ENCODE results near the gene TNFSF10.
"Not testable (repeated sequence)": the region's sequence is repeated elsewhere in the genome, so short reads cannot be mapped to it uniquely, and the experiment has no call there.

Gene TNFSF10

DNA sequence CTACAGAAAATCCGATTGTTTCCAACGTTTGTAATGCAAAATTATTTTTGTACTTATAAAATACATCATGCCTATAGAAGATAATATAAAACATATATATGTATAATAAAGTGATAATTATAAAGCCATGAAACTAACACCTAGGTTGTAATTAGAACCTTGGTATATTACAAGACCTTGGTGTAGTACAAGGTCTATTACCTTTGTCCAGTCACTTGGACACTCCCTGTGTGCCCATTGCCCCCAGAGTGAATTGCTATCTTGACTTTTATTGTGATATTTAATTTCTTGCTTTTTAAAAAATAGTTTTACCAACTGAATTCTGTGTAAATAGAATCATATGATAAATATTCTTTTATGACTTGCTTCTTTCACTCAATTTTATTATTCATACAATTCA lies 20.7 kb upstream of the TNFSF10 start:
- no peak for DNase-seq

DNA sequence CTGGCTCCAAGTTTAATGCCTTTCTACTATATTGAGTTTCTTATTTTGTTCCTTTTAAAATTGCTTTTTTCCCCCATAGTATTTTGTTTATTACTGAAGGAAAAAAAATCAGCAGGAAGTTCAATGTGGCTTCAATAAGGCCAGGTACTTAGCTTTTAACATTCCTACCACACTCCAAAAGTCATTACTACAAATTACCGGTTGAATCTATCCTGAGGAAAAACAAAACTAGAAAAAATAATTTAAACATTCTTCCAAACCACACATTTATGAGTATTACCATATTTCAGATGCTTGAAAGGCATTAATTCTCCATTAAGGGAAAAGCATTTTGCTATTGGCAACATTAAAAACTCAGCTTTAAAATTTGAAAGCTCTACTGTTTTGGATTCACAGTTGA lies 20.2 kb upstream of the TNFSF10 start:
- DNase-seq: no peak

DNA sequence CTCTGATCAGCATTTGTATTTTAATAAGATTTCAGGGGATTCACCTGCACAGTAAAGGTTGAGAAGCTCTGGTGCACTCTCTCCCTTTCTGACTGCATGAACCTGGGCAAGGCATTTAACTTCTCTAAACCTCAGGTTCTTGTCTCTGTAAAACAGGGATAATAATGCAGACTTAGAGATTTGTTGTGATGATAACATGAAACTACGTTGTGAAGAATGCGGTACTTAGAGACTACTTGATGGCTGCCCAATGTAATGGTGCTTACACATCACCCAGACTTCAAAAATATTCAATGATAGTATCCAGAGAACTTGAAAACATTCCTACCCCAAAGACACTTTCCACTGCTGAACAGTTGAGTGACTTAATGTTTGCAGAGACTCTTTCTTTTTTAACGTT lies 19.8 kb upstream of the TNFSF10 start:
- no peak for DNase-seq

DNA sequence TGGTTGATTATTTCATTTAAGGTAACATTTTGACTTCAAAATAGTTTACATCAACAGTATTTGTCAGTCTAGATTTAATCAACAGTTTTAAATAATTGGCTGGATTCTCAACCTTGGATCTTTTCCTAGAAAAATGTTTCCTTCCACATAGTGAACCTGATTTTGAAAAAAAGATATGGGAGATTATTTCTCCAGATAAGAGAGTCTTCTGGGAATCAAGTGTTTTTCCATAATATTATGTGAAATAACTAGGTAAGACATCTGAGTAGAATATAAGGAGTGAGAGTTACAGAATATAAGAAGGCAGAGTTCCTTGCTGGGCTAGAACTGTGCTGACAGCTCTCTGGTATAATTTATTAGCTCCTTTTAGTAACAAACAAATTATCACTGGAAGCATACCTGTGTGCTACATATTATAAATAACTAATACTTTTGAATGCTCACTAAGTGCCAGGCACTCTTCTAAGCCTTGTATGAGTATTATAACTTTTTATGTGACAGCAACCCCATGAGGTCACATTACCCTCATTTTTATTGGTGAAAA lies 18.8 kb upstream of the TNFSF10 start:
- DNase-seq: no peak

DNA sequence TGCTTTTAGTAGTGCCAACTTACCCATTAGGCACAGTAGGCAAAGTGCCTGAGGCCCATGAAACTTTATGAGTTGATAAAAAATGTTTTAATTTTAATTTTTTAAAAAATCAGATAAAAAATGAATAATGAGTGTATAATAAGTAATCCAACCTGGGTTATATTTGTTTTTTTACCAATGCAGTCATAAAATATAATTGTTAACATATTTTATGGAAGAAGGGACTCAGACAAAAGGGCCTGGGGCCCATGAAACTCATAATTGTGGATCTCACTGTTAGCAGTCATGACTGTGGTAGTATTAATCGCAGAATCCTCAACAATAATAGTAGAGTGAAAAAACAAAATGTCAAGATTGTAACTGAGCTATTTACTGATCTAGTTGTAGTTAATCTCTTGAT lies 16.8 kb upstream of the TNFSF10 start:
- DNase-seq: no peak

DNA sequence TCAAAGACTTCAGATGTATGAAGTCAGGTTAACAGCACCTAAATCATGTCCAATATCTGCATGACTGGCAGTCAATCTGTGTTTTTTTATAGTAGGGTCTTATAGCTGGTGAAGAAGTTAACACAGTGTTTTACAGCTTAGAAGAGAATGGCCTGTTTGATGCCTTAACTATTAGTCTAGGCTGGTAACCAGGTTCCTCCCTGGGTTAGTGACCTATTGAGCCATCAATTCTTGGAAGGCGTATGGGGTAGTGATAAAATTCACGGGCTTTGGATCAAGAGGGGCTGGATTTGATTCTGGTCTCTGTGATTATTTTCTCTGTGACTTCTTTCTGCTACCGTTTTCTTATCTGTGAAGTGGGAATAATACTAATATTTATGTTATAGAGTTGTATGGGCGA lies 16.0 kb upstream of the TNFSF10 start:
- no peak for DNase-seq

DNA sequence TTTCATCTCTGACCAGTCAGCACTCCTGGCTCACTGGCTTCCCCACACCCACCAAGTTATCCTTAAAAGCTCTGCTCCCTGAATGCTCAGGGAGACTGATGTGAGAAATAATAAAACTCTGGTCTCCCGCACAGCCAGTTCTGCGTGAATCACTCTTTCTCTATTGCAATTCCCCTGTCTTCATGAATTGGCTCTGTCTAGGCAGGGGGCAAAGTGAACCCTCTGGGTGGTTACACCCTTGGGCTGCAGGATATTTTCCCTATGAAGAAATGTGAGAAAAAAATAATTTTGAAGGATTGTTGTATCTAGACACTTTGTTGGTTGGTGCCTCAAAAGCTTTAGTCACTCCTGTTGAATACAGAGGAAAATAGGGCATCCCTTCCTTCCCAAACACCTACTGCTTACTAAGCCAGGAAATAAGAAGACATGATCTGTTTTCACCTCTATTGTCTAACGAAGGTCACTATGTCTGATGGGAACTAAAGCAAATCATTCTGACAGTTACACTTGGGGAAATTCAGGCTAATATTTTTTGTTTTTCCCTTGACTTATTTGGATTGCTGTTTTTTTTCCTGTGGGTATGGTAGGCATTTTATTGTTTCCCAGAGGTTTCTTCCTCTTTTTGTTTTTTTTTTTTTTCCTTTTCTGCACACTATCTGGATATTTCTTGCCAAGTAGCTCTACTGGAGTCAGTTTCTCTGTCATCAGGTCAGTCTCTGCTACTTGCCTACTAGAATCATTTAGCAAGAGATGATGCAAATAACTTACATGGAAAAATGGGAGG lies 15.3 kb upstream of the TNFSF10 start:
- no peak for DNase-seq

DNA sequence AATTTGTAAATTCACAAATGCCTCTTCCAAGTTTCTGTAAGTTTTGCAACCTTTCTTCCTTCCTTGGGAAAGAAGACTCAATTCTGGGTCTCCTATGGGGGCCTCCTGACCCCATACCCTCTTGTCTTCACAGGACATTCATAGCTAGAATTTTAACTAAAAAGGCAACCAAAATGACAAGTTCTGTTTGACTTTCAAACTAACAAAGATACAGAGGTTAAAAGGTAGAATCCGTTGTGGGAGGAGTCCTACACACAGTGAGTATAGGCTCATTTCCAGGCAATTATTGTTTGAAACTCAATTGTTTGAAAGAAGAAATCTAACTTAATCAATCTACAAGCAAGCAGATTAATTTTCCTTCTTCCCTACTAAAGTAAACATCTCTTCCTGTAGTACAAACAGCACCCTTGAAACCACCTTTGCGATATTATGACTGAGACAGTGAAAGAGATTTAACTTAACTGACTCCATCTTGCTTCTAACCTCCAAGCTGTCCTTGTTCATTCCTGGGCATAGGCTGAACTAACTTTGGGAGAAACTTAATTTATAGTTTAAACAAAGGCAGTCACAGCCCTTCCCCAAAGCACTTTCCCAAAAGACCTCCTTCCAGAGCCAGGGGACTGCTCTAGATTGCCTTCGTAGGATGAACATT lies 14.4 kb upstream of the TNFSF10 start:
- no peak for DNase-seq

DNA sequence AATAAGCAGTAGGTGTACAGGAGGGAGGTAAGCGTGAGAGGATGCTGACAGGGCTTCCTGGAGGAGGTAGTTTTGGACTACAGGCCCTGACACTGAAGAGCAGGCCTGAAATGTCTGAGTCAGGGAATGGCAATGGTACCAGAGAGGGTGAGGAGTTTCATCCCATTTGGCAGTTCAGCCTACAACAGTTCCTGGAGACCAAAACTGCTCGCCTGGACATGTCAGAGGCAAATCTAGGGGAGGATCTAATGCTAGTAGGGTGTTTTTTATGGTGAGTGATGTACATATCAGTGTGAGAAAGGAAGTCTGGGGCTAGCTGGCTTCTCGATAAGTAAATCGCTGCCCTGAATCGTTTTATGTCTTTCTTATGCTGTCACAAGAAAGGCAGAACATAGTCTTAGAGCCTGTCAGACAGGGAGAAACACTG lies 13.8 kb upstream of the TNFSF10 start:
- DNase-seq: no peak

DNA sequence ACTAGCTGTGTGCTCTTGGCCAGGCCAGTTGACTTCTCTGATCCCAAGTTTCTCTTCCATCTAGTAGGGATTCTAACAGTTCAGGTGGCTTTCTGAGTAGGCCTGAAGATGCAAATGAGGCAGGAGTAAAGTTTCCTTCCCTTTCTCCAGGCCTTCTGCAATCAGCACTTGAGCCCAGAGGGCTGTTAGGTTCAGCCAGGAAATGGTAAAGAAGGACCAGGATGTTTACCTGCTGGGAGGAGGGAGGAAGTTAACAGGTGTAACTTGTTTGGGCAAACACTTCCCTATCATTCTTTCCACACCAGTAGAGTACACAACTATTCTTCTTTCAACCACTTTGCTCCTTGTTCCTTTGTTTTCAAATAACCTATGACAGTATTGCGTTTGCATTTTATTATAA lies 13.3 kb upstream of the TNFSF10 start:
- DNase-seq: no peak

DNA sequence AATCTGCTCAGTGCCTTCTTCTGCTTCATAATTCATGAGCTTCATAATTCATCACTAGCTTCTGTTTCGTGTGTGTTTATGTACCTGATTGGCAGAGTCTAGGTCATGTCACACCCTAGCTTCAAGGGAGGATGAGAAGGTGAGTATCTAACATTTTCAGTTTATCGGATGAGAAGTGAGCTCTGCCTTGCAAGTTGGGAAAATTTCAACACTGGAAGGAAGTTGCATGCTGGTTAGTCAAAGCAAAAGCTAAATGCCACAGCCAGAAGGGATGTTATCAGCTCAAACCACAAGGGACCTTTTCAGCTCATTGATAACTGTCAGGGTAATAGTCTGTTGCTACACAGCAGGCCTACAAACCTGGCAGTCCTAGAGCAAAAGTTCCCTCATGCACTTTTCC lies 7.3 kb upstream of the TNFSF10 start:
- no peak for DNase-seq

DNA sequence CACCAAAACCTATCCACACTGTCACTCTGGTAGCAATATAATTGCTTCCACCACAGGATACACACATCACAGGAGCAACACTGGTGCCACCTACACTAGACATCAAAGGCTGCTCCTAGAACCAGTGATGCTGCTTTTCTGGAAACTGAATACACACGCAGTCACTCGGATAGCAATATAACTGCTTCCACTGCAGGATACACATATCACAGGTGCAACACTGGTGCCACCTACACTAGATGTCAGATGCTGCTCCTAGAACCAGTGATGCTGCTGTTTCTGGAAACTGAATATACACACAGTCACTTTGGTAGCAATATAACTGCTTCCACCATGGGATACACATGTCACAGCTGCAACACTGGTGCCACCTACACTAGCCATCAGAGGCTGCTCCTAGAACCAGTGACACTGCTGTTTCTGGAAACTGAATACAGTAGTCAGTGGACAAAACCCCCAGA lies 6.9 kb upstream of the TNFSF10 start:
- no peak for DNase-seq

DNA sequence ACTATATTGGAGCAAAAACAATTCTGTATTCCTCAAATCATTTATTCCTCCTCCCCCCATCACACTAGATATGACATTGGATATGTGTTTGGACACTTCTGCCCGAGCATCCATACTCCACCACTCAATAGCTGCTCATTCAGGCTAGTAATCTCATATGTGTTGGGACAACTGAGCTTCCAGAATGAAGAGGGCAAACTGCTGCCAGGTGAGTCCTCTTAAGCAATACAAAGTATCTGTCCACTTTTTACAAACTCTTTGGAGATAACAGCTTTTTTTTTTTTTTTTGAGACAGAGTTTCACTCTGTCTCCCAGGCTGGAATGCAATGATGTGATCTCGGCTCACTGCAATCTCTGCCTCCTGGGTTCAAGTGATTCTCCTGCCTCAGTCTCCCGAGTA lies 5.4 kb upstream of the TNFSF10 start:
- no peak for DNase-seq

DNA sequence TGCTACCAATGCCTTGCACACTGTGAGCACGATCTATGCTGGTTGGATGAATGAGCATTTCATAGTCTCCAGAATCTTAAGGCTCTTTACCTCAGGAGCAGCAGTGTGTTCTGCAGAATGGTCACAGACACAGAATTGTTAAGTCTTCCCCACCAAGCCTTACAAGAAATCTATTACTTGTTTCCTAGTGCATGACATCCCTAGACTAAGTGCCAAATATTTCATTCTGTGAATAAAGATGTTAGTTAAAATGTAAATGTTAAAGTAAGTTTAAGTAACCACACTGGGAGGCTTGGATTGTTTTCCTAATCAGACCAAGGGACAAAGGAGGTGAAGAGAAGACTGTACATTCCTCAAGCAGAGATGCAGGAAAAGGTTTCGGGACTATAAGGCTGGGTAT lies 4.1 kb upstream of the TNFSF10 start:
- DNase-seq: no peak

DNA sequence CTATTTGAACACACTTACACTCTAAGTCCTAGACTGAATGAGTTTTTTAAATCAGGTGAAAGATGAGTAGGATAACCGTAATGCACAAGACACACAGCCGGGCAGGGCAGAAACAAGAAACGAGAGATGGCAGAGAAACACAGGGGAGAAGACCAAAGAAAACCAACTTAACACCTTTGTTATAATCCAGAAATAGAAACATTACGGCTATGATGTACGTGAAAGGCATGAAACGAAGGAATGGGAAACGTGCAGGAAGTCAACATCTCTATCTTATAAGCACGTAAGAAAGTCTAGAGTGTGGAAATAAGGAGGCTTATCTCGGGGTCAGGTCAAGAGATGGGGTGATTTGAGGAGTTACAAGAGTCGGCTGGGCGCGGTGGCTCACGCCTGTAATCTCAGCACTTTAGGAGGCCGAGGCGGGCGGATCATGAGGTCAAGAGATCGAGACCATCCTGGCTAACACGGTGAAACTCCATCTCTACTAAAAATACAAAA lies 1.9 kb upstream of the TNFSF10 start:
- DNase-seq: no peak

DNA sequence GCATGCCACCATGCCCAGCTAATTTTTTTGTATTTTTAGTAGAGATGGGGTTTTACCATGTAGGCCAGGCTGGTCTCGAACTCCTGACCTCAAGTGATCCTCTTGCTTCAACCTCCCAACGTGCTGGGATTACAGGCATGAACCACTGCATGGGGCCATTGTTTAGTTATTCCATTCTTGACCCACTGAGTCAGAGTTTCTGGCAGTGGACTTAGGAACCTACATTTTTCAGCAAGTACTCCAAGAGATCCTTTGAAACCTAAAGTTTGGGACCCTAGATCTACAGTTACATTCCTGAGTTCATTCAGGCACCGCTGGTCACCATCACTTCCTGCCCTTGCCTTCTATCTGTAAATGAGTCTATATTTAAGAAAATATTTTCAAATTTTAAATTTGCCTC lies 1.4 kb upstream of the TNFSF10 start:
- DNase-seq: no peak

DNA sequence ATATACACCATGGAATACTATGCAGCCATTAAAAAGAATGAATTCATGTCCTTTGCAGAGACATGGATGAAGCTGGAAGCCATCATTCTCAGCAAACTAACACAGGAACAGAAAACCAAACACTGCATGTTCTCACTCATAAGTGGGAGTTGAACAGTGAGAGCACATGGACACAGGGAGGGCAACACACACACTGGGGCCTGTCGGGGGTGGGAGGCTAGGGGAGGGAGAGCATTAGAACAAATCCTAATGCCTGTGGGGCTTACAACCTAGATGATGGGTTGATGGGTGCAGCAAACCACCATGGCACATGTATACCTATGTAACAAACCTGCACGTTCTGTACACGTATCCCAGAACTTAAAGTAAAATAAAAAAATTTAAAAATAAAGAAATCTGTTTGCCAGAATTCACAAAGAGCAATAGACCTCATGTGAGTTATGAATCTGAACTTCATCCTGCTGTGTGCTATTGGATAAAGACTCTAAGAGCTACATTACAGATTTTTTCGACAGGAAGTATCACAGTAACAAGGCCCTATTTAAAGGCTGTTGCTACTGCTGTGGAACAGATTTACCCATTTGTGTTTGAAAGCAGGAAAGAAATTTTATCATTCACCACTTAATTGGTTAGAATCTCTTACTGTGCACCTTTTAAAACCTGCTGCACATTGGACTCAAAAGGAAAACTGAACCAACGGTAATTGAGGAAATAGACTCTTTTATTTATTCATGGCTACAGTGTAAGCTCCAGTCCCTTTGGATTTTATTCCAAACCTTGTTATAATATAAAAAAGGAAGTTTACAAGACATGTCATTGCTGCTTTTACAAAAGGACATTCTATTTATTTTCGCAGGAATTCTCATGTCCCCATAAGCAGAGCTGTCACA lies 1.1 kb downstream of the TNFSF10 start:
- DNase-seq: not testable (repeated sequence)

DNA sequence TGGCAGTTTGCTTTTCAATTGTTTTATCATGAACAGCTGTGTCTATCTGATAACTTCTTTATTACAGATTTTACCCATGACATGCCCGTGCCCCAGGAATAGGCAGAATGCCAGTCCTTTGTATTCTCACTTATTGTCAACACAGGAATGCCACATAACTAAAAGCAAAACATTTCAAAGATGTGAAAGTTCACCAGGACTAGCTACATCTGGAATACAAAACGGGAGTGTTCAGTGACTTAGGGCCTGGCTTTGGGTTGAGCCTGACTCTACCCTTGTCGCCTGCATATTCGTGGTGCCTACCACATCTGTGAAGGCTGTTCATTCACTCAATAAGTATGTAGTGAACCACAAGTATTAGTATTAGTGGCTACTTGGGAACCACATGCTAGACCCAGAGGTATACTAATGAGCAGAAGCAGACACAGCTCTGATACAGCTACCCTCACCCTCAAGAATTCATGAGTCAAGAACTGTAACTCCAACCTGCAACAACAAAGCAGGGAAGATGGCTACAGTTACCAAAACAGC lies 2.9 kb downstream of the TNFSF10 start:
- DNase-seq: no peak

DNA sequence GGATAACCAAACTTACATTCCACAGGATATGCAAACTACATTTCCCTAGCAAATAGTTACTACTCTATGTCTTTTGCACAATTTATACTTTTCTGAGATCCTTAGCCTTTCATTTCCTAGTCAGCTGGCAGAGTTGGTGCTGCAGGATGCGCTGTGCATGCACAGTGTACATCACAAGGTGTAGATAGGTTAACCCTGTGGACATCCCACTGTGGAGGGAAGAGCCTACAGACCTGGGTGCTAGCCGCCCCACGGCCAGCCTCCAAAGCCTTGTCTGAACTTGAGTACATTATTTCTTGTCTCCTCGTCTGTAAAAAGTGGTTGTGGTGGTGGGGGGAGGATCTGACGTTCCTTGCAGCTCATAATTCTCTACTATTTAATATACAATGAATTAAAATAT lies 3.5 kb downstream of the TNFSF10 start:
- no peak for DNase-seq

DNA sequence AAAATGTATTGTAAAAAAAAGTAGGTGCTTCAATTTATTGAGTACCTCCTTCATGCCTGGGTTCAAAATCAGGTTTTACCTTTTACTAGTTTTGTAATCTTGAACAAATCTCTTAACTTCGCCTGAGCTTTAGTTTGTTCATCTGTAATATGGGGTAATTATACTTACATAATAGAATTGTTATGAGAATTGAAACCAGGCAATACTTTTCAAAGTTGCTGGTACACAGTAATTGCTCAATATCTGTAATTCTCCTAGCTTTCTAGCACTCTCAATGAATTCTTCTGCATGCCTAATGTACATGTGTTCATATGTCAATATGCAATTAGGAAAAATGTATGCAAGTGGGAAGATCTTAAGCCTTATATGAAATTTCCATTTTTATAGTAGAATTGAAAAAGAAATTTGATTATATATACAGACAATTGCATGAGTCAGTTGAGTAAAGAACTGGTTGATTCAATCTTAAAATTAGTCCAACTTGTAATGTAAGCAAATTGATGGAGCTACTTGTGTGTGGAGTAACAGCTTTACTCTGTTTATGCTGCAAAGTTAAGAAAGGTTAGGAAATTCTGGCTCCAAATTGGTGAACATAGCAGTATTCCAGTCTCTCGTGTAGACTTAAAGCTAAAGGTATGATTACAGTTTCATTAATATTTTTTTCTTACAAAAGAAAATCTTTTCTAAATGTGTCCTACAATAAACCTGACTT lies 4.1 kb downstream of the TNFSF10 start:
- no peak for DNase-seq

DNA sequence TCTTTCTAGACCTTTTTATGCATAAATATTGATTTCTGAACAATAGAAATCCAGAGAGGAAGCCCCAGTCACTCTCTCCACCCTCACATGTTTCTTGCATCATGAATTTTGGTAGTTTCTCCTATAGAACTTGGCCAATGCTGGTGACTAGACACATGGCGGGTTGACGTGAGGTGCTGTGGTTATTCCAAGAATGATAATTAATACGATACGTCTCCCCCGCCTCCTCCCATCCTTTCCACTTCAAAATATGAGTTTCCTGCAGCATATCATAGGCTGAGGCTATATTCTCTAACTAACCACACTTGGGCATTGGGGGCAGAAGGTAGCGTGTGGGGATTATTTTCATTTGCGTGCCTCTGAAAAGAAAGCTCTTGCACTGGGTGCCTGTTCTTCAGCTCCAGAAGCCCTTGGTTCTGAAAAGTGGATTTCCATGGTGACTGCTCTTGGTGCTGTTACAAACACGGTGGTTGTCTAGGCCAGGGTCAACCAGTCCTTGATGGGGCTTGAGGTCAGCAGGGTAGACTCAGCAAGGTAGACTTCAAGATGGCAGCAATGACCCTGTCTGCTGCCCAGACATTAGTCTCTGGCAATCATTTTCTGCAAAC lies 5.3 kb downstream of the TNFSF10 start:
- no peak for DNase-seq
